GM19328 (cell line): ENCODE measurements around the gene TMEM229B.

ENCODE experiments used
- ATAC-seq: cut with Tn5 transposase; IDR thresholded peaks from one replicate; pipeline ENCODE4 v1.9.1; 2021; ENCODE audit warnings: mild to moderate bottlenecking, moderate library complexity; ENCODE audit not compliant: unreplicated experiment

Gene TMEM229B

GRCh38 chr14:67426983-67427606 lies 61.4 kb downstream of the TMEM229B start:
- no peak for ATAC-seq

GRCh38 chr14:67426161-67426560 lies 62.4 kb downstream of the TMEM229B start:
- ATAC-seq: no peak

GRCh38 chr14:67425608-67426007 lies 62.9 kb downstream of the TMEM229B start:
- no peak for ATAC-seq

GRCh38 chr14:67424539-67424938 lies 64.0 kb downstream of the TMEM229B start:
- ATAC-seq: no peak

GRCh38 chr14:67423424-67423823 lies 65.1 kb downstream of the TMEM229B start:
- no peak for ATAC-seq

GRCh38 chr14:67421356-67422224 lies 66.9 kb downstream of the TMEM229B start:
- ATAC-seq: no peak
